GM18907 (cell line): Measurements from ENCODE around the gene LSM4.
A peak's percentile ranks its signal among the peaks of the same experiment; 100 is the strongest.

Source experiments
- ATAC-seq: cut with Tn5 transposase; IDR thresholded peaks from one replicate; pipeline ENCODE4 v1.9.1; 2021; ENCODE audit warnings: mild to moderate bottlenecking, moderate library complexity; ENCODE audit not compliant: unreplicated experiment

Gene LSM4

GRCh38 chr19:18293642-18294466 is 29.0 kb downstream of the LSM4 start:
- no peak for ATAC-seq

GRCh38 chr19:18292810-18293641 is 29.9 kb downstream of the LSM4 start:
- ATAC-seq, result no peak

DNA sequence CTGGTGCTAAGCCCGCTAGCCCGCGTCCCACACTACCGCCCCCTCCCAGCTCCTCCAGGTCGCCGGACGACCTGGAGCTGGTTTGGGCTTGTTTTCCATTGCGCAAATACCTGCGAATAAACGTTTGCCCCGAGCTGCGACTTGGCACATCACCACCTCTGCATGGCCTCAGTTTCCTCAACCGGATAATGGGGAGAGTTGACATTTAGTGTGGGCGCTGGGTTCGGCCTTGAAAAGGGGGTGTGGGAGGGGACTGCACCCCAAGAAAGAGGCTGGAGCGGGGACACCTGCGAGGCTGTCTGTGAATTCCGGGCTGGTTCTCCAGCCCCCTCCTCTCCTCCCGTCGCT is 30.4 kb downstream of the LSM4 start:
- ATAC-seq, result no peak

DNA sequence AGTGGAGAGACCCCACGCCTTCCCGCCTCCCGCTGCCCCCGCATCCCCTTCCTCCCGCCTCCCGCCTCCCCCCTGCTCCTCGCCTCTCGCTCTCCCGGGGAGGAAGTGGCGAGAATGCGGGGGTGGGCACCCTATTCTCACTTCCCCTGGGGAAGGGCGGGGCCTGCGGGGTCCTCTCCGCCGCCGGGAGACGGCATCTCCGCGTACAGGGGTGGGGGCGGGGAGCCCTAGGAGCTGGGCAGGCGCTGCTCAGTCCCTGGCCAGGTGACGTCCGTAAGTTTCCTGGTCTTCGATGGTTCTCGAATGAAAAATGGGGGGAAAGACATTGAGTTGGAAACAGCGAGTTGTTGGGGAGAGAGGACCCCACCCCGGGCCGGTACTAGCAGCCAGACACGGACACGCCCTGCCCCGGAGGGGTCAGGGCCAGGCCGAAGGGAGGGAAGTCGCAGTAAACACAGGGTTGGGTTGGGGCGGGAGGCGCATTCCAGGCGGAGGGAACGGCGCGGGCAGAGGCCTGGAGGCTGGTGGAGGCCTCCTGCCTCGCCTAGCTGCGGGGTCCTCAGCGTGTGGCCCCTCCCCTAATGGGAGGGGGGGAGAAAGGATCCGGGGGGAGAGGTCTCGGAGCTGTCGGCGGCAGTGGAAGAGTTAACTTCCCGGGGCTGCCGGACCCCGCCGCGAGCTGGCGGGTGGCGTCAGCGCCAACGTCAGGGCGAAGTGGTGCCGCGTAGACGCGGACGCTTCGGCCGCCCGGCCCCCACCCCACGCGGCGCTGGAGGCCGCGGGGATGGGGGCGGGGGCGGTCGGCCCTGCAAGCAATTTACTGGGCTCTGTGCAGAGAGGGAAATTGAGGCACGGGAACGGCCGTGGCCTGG is 31.1 kb downstream of the LSM4 start:
- ATAC-seq, result peak; percentile 41

DNA sequence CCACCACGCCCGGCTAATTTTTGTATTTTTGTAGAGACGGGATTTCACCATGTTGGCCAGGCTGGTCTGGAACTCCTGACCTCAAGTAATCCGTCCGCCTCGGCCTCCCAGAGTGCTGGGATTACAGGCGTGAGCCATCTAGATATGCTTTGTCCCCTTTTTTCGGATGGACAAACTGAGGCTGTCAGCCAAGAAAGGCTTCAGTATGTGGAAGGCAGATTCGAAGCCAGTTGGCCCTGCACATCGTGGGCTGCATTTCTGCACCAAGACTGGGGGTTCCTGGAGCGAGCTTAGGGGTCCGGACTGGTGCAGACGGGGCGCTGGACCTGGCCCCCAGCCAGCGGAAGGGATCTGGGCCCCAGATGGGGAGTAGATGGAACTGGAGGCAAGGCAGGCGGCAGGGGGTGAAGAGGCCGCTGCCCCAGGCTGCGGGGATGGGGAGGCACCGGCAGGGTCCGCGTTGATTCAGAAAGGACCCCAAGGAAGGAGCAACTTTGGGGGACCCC is 31.8 kb downstream of the LSM4 start:
- ATAC-seq, result peak; percentile 4

DNA sequence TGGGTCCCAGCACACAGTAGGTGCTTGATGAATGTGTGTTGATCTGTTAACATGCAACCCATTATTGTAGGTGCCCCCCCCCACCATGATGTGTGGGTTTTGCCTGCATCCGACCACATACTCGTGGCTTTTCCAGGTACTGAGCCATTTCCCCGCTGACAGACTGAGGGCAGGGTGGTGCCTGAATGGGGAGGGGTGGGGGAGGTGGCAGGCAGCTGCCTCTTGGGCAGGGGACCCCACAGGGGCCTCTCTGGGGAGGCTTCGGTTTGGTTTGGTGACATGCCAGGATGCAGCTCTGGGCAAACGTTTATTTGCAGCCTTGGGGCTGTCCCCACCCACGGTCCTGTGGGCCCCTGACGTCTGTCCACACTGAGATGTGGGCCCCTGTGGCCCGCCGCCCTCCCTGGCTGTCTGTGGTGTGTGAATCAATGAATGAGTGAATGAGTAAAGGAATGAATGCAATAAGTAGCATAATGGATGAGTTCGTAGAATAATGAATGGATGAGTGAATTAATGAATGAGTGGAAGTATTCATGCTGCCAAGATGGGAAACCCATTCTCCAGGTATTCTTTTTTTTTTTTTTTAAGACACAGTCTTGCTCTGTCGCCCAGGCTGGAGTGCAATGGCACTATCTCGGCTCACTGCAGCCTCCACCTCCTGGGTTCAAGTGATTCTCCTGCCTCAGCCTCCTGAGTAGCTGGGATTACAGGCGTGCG is 32.4 kb downstream of the LSM4 start:
- ATAC-seq, result peak; percentile 36

GRCh38 chr19:18289471-18290301 is 33.2 kb downstream of the LSM4 start:
- no peak for ATAC-seq

GRCh38 chr19:18287836-18288772 is 34.8 kb downstream of the LSM4 start:
- no peak for ATAC-seq

DNA sequence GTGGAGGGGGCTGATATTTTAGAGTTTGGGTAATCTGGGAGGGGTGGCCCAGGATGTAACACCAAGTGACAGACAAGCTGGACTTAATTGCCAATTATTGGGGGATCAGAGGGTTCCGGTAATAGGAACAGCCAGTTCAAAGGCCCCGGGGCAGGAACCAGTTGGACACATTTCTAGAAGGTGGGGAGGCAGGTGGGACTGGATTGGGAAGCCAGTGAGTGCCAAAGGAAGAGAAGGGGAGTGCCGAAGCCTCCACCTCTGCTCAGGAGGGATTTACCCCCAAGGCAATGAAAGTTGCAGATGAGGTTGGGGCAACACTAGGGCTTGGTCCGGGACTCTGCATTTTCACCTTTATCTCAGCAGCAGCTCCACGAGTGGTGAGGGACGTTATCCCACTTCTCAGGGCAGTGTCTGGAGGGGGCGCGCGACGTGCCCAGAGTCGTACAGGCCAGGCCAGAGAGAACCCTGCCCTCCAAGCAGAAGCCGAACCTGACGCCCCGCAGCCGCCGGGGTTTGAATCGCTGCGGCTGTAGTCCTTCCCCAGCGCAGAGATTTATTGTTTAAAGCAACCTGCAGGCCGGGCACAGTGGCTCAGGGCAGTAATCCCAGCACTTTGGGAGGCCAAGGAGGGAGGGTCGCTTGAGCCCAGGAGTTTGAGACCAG is 35.8 kb downstream of the LSM4 start:
- ATAC-seq, result no peak

DNA sequence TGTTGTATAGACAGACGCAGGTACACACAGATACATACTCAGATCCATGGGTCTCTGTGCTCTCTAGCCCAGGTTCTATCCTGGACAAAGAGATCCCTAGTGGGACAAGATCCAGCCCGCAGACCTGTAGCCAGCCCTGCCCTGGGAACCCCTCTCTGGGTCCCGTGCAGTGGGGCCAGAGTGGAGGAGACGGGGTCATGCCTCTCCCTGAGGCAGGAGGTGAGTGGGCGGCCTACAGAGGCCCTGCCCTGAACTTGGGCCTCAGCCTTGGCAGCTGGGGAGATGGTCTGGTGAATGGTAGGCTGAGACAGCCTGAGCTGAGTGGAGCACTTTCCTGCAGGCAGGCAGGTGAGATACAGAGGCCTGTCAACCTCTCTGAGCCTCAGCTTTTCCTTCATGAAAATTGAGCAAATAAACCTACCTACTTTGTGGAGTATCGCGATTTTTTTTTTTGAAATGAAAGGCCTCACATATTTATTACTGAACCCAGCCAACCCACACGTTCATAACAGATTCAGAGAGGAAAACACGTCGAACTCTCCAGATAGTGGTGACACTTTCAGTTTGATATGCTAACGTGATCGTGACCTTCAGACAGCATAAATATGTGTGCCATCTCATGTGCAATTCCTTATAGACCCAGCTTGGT is 38.0 kb downstream of the LSM4 start:
- no peak for ATAC-seq

GRCh38 chr19:18283338-18283737 is 39.5 kb downstream of the LSM4 start:
- no peak for ATAC-seq

- no peak for ATAC-seq
These were observed 40.1 kb downstream of the LSM4 start for GRCh38 chr19:18282788-18283141.

DNA sequence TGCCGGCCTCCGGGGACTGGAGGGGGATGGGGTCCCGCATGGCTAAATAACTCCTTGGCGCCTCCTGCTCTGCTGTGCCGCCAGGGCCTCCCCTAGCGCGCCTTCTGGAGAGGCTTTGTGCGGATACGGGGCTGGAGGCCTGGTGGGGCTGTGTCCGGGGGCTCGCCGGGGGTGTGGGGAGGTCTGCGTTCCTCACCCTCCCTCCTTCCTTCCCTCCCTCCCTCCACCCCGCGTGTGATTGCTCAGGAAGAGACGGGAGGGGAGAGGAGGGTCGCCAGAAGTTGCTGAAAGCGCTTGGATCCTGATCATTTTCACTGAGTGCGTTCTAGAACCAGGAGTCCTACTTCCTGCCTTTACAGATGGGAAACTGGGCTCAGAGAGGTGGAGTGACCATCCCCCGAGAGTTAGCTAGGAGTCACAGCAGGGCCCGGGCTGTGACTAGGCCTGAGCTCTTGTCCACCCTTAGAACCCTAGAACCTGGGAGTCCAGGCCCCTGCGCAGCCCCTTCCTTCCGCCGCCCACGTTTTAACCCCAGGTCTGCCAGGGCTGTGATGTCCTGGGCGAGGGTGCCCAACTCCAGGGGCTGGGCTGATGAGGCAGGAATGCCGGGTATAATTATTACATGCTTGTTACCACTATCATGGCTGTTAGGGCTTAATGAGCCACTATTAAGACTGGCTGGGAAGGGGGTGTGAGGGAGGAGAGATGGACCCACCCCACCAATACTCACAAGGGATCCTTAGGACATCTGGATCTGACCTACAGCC is 40.7 kb downstream of the LSM4 start:
- no peak for ATAC-seq

DNA sequence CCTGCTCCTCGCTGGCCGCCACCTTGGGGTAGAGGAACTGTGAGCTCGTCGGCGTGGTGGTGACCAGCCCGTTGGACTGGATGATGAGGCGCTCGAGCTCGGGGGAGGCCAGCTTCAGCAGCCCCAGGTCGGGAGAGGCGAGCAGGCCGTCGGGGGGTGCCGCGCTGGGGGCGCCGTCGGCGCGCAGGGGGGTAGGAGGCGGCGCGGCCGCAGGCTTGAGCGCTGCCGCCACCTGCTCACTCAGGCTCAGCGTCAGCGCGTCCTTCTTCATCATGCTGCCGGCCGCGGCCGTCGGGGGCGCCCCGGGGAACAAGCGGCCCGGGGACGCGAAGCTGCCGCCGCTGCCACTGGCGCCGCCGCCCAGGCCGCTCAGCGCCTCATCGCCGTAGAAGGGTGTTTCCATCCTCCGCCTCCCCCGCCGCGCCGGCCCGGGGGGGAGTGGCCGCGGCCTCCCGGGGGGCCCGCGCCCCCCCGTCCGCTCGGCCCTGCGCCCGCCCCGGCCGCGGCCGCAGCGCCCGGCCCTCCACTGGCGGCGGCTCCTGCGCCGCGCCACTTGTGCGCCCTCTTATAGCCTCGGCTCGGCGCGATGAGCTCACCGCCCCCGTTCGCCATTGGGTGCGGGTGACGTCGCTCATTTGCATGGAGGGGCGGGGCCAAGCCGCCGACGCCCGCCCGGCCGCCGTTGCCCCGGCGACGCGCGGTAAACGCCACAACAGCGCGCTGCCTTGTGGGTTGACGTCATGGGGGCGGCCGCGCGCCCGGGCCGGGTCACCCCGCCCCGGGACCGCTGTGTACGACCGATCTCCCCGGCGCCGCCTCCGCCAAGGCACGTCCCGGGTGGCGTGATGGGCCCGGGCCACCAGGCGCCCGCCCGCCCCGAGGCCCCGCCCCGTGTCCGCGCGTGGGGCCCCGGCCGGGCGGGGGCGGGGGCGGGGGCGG is 41.5 kb downstream of the LSM4 start, which contains the start of gene JUND:
TSS of gene JUND (minus strand) at position 541 of the 939 bp plus-strand sequence. CDS start at position 403, 138 bp downstream.
- peak; percentile 66 for ATAC-seq

DNA sequence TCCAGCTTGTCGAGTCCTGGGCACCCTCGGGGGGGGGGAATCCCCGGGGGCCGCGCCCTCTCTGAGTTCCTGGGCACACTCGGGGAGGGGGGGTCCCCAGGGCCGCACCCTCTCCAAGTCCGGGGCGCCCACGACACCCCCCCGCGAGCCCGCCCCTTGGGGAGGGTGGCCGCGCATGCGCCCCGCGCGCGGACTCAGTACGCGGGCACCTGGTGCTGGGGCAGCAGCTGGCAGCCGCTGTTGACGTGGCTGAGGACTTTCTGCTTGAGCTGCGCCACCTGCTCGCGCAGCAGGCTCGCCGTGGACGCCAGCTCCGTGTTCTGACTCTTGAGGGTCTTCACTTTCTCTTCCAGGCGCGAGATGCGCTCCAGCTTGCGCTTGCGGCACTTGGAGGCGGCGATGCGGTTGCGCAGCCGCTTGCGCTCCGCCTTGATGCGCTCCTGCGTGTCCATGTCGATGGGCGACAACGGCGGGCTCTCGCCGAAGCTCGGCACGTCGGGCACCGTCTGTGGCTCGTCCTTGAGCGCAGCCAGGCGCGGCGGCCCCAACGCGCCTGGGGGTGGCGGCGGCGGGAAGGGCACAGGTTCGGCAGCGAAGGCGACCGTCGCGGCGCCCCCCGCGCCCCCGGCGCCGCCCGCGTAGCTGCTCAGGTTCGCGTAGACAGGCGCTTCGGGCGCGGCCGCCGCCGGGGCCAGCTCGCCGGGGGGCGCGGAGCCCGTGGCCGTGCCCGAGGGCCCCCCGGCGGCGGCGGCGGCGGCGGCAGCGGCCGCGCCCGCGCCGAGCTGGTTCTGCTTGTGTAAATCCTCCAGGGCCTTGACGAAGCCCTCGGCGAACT is 42.4 kb downstream of the LSM4 start:
- peak; percentile 25 for ATAC-seq
